ENCODE results near the gene GTF3C1.

The GTF3C1 gene

DNA sequence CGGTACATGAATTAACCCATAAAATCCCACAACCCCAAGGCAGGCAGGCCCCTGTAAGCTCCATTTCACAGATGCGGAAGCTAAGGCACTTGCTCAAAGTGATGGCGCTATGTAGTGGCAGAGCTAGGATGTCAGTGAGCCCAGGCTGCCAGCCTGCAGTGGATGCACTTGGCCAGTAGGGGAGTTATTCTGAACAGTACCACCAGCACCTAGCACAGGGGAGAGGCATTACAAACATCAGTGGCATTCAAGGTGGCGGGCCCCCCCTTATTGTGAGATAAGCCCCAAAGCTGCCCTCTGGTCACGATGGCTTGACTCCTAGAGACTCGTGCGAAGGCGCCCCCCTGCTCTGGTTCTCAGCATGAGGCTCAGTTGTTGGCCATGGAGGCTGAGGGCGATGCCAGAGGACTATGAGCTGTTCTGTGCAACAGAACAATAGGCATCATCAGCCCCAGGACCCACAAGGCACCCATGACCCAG, 33.8 kb downstream of the GTF3C1 start:
- peak; percentile 7 for DNase-seq

GRCh38 chr16:27514806-27515205, 34.9 kb downstream of the GTF3C1 start:
- DNase-seq: no peak

GRCh38 chr16:27511657-27512448, 37.9 kb downstream of the GTF3C1 start:
- no peak for DNase-seq

- no peak for DNase-seq
These were observed 41.2 kb downstream of the GTF3C1 start for GRCh38 chr16:27508476-27508875.

- DNase-seq: no peak
These were observed 42.9 kb downstream of the GTF3C1 start for GRCh38 chr16:27506771-27507170.

DNA sequence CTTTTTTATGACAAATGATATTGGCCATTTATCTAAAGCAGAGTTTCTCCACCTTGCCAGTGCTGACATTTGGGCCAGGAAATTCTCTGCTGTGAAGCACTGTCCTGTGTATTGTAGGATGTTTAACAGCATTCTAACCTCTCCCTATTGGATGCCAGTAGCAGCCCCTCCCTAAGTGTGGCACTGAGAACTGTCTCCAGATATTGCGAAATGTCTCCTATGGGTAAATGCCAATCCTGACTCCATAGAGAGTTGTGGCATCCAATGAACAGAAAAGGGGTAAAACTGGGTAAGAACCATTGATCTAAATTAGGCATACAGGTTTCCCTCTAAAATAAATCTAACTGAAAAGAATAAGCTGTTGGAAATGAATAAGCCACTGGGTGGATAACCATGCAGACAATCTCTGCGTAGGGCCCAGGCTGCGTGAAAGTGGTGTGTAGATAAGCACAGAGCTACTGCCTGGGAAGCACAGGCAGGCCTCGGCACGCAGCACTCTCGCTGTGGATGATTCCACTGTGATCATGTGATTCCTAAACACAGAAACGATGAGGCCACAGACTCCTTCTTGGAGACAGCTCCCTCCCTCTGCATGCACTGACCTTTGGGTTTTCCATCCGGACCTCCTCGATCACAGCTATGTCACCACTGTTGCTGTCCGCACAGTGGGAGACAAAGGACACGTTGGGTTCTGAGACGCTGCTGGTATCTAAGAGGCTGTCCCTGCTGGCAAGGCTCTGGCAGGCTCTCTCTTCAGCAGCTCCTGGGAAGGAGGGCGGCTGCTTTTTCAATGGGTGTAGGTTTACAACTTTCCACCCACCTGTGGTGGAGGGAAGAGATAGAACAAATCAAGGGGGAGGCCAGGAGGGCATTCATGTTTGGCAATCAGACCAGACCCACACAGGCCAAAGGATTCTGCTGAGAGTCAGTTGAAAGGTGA, 44.1 kb downstream of the GTF3C1 start:
- DNase-seq: no peak

- no peak for DNase-seq
These were observed 46.1 kb downstream of the GTF3C1 start for GRCh38 chr16:27503662-27504061.

DNA sequence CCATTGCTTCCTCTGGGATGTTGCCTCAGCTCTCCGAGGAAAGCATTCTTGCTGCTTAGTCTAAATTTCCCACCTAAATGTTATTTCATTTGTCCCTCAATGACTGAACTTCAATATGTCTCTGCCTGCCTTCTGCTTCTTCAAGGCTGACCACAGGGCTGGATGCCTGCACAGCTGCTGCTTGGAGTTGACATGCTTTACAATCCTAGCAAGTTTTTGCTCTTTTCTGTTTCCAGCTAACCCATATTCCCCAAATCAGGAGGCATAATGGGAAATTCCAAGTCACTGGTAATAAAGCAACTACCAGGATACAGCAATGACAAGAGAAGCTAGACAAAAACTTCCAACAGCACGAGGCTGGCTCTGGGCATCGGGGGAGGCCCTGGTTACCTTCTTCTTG, 48.9 kb downstream of the GTF3C1 start:
- DNase-seq: no peak

DNA sequence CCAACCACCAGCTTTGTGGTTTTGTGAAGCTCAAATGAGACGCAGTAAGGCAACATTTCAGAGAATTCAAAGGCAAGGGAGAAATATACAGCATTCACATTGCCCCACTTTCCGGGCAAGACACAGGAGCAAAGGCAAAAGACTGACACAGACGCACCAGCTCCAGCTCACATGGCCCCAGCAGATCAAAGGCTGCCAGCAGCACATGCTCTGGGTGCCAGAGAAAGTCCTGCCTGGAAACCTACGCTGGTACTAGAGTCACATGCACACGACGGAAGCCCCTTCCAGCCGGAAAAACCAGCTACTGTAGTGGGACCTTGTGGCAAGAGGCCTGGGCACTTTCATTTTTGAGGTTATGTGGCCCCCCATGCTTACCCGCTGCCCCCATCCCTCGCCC, 50.1 kb downstream of the GTF3C1 start:
- DNase-seq: no peak

- DNase-seq: no peak
These were observed 50.6 kb downstream of the GTF3C1 start for GRCh38 chr16:27498916-27499658.

DNA sequence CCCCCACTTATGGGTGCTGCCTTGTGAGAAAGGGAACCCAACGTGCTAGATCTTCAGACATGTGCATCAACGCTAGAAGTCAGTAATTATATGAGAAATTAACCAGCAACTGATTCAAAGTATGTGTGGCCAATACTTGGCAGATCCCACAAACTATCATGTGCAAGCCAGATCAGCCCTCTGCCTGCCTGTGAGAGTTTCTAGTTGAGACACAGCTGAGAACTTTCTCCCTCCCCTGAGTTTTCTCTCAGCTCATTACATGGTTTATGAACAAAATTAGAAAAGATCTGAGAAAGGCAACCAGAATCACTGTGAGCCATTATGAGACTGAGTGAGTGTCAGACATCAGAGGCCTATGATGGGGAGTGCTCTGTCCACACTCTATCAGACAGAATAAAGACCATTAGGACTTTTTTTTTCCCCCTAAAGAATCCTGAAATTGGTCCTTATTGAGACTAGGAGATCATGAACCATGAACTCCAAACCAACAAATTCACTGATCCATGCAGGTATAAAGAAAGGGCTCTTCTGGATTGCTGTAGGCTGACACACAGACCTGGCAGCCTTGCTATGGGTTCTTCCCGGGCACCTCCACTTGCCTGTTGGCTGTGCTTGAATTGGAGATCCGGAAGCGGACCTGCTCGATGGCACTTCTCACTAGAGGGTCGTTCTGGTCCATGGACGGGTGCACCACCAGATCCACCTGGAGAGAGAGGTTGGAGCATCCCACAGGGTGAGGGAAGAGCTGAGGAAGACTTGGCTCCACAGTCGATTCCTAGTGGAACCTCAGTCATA, 51.5 kb downstream of the GTF3C1 start:
- DNase-seq: no peak

DNA sequence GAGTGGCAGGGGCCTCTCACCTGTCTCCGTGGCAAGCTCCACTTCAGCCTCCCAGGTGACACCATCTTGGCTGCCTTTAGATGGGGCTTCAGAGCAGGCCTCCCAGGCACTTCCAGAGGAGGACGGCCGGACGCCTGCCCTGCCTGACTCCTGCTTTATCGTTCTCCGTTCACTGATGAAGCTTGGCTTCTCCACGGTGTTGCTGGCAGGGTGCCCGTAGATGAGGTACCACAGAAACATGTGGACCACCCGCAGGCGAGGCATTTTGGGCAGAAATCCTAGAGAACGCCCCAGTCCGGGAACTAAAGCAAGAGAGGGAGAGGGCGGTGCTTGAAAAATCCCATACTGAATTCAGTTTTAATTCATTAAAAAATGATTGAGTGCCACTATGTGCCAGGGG, 54.5 kb downstream of the GTF3C1 start:
- DNase-seq: no peak

- no peak for DNase-seq
These were observed 57.1 kb downstream of the GTF3C1 start for GRCh38 chr16:27492588-27492979.

GRCh38 chr16:27491894-27492587, 57.7 kb downstream of the GTF3C1 start:
- no peak for DNase-seq

GRCh38 chr16:27489906-27490305, 59.8 kb downstream of the GTF3C1 start:
- DNase-seq: no peak

DNA sequence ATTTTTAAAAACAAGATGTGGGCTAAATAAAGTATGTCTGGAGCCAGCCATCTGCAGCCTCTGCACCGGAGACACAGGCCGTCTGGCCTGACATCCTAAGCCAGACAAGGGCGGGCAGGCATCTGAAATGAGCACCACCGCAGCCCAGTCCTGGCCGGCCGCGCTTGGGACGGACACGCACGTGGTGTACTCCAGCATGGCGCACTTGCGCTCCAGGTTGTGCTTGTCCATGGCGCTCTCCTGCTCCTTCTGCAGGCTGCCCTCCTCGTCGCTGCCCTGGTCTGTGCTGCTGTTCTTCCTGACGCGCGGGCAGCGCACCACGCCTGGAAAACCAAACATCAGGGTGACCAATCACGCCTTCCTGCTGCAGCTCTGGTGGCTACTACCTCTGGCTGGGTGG, 60.3 kb downstream of the GTF3C1 start:
- no peak for DNase-seq

DNA sequence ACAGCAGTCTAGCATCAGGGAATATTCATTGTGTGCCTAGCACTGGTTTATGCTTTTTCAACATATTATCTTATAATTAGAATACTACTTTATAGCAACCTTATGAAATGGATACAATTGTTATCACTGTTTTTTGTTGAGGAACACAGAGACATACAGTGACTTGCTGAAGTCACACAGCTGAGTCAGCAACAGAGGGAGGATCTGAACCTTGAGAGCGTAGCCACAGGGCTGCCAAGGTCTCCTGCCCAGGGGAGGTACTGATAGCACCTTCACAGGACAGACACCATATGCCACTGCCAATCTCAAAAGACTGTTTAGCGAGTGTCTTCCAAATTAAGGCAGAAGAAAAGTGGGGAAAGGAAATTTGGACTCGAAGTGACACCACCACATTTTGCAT, 63.0 kb downstream of the GTF3C1 start:
- DNase-seq: no peak

DNA sequence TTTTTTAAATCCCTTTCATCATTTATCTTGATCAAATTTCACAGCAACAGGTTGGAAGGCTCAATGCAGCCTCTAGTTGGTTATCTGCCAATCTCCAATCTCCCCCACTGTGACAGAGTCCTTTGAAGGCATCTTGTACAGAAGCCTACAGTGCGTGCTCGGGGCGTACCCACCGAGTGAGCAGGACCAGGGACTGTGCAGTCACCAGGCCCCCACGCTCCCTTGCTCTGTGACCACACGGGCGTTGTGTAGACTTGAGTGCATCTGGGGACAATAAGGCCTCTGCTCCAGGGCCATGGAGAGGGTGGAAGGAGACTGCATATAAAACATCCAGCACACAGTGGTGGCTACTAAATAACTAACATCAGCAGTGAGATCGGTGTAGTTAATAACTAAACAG, 63.4 kb downstream of the GTF3C1 start:
- DNase-seq: no peak

- DNase-seq: no peak
These were observed 63.9 kb downstream of the GTF3C1 start for GRCh38 chr16:27485811-27486210.

DNA sequence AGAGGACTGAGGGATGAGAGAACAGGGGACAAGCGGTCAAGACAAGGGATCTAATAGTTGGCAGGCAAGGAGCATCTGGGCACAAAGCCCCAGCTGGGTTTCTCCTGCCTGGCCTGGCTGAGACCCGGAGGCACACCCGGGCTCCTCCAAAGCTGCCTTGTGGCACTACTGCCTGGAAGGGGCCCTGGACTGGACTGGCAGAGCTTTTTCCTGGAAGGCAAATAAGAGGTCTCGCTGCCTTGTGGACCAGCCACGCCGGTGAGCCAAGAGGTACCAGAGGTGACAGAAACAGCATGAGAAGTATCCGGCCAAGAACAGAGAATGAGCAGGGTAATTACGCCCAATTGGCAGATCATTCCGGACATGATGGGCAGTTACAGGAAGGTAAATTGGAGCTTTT, 64.6 kb downstream of the GTF3C1 start:
- no peak for DNase-seq

GRCh38 chr16:27483624-27484023, 66.1 kb downstream of the GTF3C1 start:
- no peak for DNase-seq

DNA sequence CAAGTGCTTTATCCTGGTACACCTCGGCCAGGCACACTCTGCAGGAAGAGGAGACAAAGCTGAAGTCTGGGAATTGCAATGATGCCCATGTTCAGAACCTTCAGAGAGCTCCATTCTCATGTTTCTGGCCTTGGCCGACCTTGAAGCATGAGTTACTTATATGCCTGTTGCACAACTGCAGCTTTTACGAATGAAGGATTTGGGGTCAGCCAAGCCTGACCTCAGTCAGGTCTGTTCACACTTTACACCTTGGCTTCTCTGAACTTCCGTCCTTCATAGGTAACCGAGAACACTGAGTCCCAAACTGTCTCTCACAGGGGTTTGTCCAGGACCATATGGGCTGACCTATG, 66.7 kb downstream of the GTF3C1 start:
- DNase-seq: no peak
